Panc1 (cell line): ENCODE results near the gene ADARB2. TPM values are rescaled to one million over a fixed set of nuclear protein-coding genes. Genes with fewer than 3 reads are reported as not detected.

Source experiments
- ATAC-seq: fragments of 200-7000 bp; cut with Tn5 transposase; 2 replicates; pipeline ENCODE4 v1.9.1; 2020; ENCODE audit warnings: mild to moderate bottlenecking, moderate library complexity
- BruUV-seq: library from RNA; stranded (reverse); fragments of 400-500 nt; replicated peaks from 2 replicates; lab custom pipeline; 2021; lab: Mats Ljungman, UMichigan
- CTCF ChIA-PET: fragments of 300-600 bp; sonication (Branson Sonifier 250); formaldehyde crosslinking; loops from one replicate; lab custom pipeline; 2022; ENCODE audit warnings: antibody characterized with exemption; lab: Charles Lee
- POLR2A ChIA-PET: fragments of 300-600 bp; sonication (Branson Sonifier 250); formaldehyde crosslinking; loops from one replicate; lab custom pipeline; 2022; ENCODE audit warnings: antibody characterized with exemption; lab: Charles Lee
- DNase-seq: peaks from one replicate; pipeline ENCODE4 v3.0.0-alpha.2; 2010; ENCODE audit warnings: low read depth, low spot score
- H3K27ac ChIP-seq: 2 replicates; pipeline ENCODE4 v1.5.1; 2011; ENCODE audit warnings: mild to moderate bottlenecking, low read length, inconsistent platforms
- H3K27me3 ChIP-seq: fragments of 200-500 bp; sonication (Bioruptor generic); 2 replicates; pipeline ENCODE4 v1.6.0; 2014; ENCODE audit warnings: low read length, inconsistent platforms; ENCODE audit not compliant: control insufficient read depth, insufficient read depth
- H3K36me3 ChIP-seq: fragments of 200-500 bp; sonication (Bioruptor generic); 2 replicates; pipeline ENCODE4 v1.5.1; 2014; ENCODE audit warnings: inconsistent platforms, mild to moderate bottlenecking, low read length, moderate library complexity; ENCODE audit not compliant: control insufficient read depth, insufficient read depth
- H3K4me1 ChIP-seq: 2 replicates; pipeline ENCODE4 v1.5.1; 2011; ENCODE audit warnings: inconsistent platforms, mild to moderate bottlenecking, low read length, moderate library complexity; ENCODE audit not compliant: control insufficient read depth, insufficient read depth
- H3K4me3 ChIP-seq, 2 experiments: 2 replicates each; pipeline ENCODE4 v1.5.1; 2011 to 2012; ENCODE audit warnings: low read depth in 2 of 2, low read length in 2 of 2, mild to moderate bottlenecking in 2 of 2, inconsistent platforms in 1 of 2, moderate library complexity in 1 of 2
- H3K9me3 ChIP-seq: fragments of 200-500 bp; sonication (Bioruptor generic); 2 replicates; pipeline ENCODE4 v1.5.1; 2014; ENCODE audit warnings: low read depth, mild to moderate bottlenecking, inconsistent platforms, low read length, moderate library complexity; ENCODE audit not compliant: control insufficient read depth, insufficient read depth
- CTCF ChIP-seq: fragments of 450-650 bp; IDR thresholded peaks from 2 replicates; pipeline ENCODE4 v1.5.1; 2017; ENCODE audit warnings: mild to moderate bottlenecking
- POLR2AphosphoS5 ChIP-seq: IDR thresholded peaks from 2 replicates; pipeline ENCODE4 v1.6.1; 2012; ENCODE audit warnings: mild to moderate bottlenecking, low read depth, low read length, moderate library complexity
- REST ChIP-seq, 2 experiments: IDR thresholded peaks; 2 replicates each; pipeline ENCODE4 v1.6.1; 2011 to 2012; ENCODE audit warnings: low read depth in 2 of 2, control low read depth in 1 of 2, low read length in 1 of 2, mild to moderate bottlenecking in 1 of 2, moderate library complexity in 1 of 2; ENCODE audit not compliant: insufficient read depth in 1 of 2
- SIN3A ChIP-seq: IDR thresholded peaks from 2 replicates; pipeline ENCODE4 v1.6.1; 2012; ENCODE audit warnings: low read depth, mild to moderate bottlenecking, low read length, moderate library complexity, borderline replicate concordance; ENCODE audit not compliant: insufficient read depth
- TCF7L2 ChIP-seq: IDR thresholded peaks from 2 replicates; pipeline ENCODE4 v1.6.1; 2011; ENCODE audit warnings: mild to moderate bottlenecking, low read depth, low read length, inconsistent platforms
- in situ Hi-C: cut with HindIII; loops from 2 replicates; pipeline ENCODE4 v1.10.0; 2016; ENCODE audit warnings: low sequenced_read_pairs, low pct_unique_long_range_greater_than_20kb
- intact Hi-C: fragments of 100-400 bp; cut with micrococcal nuclease; formaldehyde crosslinking; loops from one replicate; pipeline ENCODE4 v1.10.0; 2022; ENCODE audit not compliant: unreplicated experiment
- total RNA-seq: library from RNA; stranded (reverse); gene quantifications from one replicate; pipeline ENCODE4 v1.2.1, GENCODE V29; 2021; ENCODE audit not compliant: unreplicated experiment

Gene ADARB2
- total RNA-seq, 1 experiment from 2014 or later, result 0.31 TPM

- TF ChIP-seq REST (IDR thresholded peaks at IDR 0.05; ENCODE audit: insufficient read depth in 1 of 2, low read depth in 2 of 2, low read length in 1 of 2) (no peak), POLR2AphosphoS5 (no peak), CTCF (no peak), TCF7L2 (no peak), SIN3A (no peak)
- no peaks in the 10 kb centered on the region for H3K9me3 ChIP-seq
- no peak overlapping the region for H3K27ac ChIP-seq
- H3K36me3 ChIP-seq, result no peaks in the 10 kb centered on the region
- ChIA-PET CTCF (no interaction called here), POLR2A (no interaction called here)
- H3K4me3 ChIP-seq, result no peak overlapping the region
- no peaks in the 10 kb centered on the region for H3K4me1 ChIP-seq
- ATAC-seq (no peak), DNase-seq (no peak)
- BruUV-seq, result no TSS peak
- intact Hi-C loops, result no loop called here
- in situ Hi-C loops, result no loop called here
- 0 out of 2 replicates have a peak, but pooled peaks cover 3% of the 10 kb centered on the region for H3K27me3 ChIP-seq
Measured at GRCh38 chr10:1191752-1192151, 545.6 kb downstream of the ADARB2 start.

GRCh38 chr10:1190791-1191490, 546.4 kb downstream of the ADARB2 start:
- BruUV-seq, result no TSS peak
- intact Hi-C loops (no loop called here), in situ Hi-C loops (no loop called here)
- TF ChIP-seq SIN3A, result no peak
- Histone ChIP-seq H3K36me3 (no peaks in the 10 kb centered on the region), H3K27ac (no peak overlapping the region), H3K4me1 (no peaks in the 10 kb centered on the region), H3K4me3 (no peak overlapping the region), H3K9me3 (no peaks in the 10 kb centered on the region), H3K27me3 (0 out of 2 replicates have a peak, but pooled peaks cover 3% of the 10 kb centered on the region)
- no peak for ATAC-seq
- ChIA-PET CTCF (no interaction called here), POLR2A (no interaction called here)
- DNase-seq, result no peak

GRCh38 chr10:1190052-1190395, 547.3 kb downstream of the ADARB2 start:
- Histone ChIP-seq H3K27me3 (0 out of 2 replicates have a peak, but pooled peaks cover 3% of the 10 kb centered on the region), H3K36me3 (no peaks in the 10 kb centered on the region), H3K9me3 (no peaks in the 10 kb centered on the region), H3K27ac (no peak overlapping the region), H3K4me3 (no peak overlapping the region), H3K4me1 (no peaks in the 10 kb centered on the region)
- DNase-seq, result no peak
- BruUV-seq, result no TSS peak
- ChIA-PET POLR2A (no interaction called here), CTCF (no interaction called here)
- in situ Hi-C loops (no loop called here), intact Hi-C loops (no loop called here)
- no peak for ATAC-seq
- TF ChIP-seq CTCF (no peak), REST (IDR thresholded peaks at IDR 0.05; ENCODE audit: insufficient read depth in 1 of 2, low read depth in 2 of 2, low read length in 1 of 2) (no peak), POLR2AphosphoS5 (no peak), TCF7L2 (no peak), SIN3A (no peak)
